ENCODE results near the gene P2RX2.

P2RX2 gene

DNA sequence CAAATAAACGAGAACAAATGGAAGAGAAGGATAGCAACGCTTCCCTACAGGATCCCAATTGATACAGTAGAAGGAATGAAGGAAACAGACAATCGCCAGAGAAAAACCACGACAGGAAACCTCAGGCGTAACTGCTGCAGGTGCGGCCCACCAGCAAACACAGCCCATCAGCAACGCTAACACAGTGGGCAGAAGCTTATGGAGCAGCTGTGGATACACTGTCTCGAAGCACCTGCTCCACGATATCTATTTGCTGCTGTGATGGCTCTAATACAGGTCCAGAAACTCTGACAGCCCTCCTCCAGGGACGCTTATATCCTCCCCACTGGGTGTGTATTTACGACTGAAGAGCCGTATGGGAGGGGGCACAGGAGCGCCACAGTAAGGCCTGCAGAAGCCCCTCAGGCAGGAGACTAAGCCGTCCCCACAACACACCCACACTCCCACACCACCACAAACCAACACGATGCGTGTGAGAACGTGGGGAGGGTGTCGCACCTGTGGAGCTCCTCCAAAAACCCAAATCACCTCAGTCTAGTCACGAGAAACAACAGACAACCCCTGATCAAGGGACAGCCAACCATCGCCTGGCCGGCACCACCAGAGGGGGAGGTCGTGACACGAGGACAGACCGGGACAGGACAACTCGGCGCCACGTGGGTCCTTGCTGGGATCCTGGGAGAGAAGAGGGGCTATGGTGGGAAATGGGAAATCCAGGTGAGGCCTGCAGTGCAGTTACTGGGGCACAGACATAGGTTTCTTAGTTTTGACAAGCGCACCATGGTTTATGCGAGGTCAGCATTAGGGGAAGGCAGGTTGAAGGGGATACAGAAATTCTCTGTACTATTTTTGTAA lies 44.6 kb downstream of the P2RX2 start:
- DNase-seq (ENCODE audit: low spot score) = no peak

DNA sequence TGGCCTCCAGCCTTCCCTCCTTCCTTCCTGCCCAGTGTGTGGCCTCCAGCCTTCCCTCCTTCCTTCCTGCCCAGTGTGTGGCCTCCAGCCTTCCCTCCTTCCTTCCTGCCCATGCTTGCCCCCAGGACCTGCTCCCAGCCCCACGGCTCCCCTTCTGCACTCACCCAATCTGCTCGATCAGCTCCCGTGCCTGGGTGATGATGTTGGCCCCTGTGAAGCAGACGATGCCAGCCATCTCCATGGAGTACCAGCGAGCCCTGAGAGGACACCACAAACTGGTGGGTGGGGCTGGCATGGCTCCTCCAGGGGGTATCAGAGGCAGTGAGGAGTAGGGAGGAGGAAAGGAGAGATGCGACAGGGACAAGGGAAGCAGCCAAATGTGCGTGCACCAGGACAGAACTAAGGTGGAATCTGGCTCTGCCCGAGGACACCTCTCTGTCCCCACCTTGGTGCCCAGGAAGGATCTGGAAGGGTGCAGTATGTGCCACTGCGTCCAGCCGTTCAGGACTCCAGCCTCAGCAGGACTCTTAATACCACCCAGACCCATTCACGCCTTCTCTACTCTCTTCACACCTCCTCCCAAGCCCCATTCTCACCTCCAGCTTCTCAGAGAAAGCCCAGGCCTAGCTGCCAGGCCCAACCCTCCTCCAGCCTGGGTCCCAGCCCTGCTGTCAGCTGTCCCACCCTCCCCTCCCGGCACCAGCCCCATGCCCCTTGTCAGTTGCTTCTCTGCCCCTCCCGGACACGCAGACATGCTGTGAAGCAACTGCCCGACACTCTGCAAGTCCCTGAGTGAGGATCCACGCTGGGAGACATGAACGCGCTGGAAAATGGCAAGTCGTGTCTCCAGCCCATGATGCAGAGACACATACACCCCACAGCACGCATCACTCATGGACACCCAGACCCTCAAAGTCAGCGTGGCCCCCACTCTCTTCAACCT lies 45.9 kb downstream of the P2RX2 start:
- DNase-seq (ENCODE audit: low spot score) = no peak

DNA sequence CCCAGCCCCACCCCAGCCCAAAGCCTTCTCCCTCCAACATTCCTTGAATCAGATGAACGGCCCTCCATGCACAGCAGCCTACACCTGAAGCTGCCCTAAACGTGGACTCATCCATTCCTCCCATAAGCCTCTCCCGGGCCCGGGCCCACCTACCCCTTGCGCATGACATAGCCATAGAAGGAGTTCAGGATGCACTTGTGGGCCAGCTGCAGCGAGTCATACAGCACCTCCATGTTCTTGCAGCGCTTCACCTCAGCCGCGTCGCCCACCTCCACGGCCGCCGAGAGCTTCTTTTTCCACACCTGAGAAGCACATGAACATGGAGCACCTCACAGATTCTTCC lies 46.5 kb downstream of the P2RX2 start:
- DNase-seq (ENCODE audit: low spot score) = no peak

DNA sequence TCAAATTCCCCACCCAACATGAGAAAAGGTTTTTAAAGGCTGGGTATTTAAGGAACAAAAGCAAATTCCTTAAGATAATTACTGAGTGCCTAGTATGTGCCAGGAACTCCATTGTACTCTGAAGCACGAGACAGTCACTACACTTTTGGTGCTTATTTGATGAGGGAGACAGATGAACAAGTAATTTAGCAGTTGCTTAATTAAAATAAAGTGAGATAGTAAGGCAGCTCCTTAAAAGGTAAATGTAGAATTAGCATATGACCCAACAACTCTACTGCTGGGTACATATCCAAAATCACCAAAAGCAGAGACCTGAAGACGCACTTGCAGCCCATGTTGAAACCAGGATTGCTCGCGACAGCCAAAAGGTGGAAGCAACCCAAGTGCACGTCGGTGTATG lies 47.2 kb downstream of the P2RX2 start:
- DNase-seq (ENCODE audit: low spot score) = no peak

DNA sequence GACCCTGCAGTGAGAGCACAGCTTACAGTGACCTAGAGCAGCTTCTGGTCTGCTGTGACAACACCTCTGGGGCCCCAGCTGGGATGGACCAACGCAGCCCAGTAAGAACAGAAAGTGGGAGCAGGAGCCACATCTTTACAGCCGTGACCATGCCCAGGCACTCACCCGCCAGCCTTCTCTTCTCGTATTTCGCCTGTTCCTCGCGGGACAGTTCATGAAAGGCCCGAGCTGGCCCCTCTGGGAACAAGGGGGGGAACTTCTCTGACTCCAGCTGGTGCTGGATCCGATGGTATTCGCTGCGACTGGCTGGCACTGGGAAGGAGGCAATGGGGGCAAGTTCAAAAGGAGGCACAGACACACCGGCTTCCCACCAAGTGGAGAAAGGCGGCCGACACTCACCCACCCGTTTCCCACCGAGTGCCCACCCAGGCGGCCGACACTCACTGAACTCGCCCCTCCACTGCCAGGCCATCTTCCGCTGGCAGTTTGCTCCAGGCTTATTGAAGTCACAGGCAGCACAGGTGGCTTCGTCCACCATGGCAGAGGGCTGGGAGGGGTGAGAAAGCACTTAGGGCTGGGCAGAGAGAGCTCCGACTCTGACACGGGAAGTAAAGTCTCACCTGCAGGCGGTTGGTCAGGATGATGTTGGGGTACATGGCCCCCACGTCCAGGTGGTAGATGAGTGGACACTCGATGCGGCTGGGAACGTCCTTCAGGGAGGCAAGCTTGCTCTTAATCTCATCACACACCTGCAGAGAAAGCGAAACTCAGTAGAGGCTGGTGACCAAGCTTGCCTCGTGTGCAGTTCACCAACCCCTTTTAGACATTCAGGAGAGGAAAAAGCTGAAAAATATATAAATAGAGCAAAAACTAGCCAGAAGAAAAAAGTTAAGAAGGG lies 49.9 kb downstream of the P2RX2 start:
- no peak for DNase-seq (ENCODE audit: low spot score)

DNA sequence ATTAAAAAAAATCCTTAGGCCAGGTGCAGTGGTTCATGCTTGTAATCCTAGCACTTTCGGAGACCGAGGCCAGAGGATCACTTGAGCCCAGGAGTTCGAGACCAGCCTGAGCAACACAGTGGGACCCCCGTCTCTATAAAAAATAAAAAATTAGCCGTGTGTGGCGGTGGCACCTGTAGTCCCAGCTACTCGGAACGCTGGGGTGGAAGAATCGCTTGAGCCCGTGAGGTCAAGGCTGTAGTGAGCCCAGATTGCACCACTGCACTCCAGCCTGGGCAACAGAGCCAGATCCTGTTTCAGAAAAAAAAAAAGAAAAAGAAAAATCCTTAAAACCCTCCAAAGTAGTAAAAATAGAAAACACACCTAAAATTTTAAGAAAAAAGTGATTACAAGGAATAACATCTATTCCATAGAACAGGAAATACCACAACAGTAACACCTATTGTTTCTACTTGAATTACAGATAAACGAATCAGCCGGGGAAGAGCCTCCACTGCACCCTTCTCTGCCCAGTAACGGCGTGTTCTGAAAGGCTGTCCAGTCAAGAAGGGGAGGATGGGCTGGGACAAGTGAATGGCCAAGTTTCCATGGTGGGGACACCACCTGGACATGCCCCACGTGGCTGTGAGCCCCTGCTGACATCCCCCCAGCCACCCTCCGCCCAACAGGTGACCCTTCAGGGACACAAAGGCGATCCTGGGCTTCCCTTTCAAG lies 50.7 kb downstream of the P2RX2 start:
- no peak for DNase-seq (ENCODE audit: low spot score)

Data from putamen (tissue), 1 donor.